HG03159 (cell line): ENCODE results near the gene CPEB1.
"Not testable (repeated sequence)": the region's sequence is repeated elsewhere in the genome, so short reads cannot be mapped to it uniquely, and the experiment has no call there.

Experiments
- ATAC-seq: cut with Tn5 transposase; IDR thresholded peaks from one replicate; pipeline ENCODE4 v1.9.1; 2021; ENCODE audit warnings: mild to moderate bottlenecking, moderate library complexity; ENCODE audit not compliant: unreplicated experiment

CPEB1 gene

GRCh38 chr15:82530606-82531379, 116.4 kb downstream of the CPEB1 start:
- ATAC-seq, result peak; percentile 86

GRCh38 chr15:82530006-82530405, 117.2 kb downstream of the CPEB1 start:
- ATAC-seq, result no peak

DNA sequence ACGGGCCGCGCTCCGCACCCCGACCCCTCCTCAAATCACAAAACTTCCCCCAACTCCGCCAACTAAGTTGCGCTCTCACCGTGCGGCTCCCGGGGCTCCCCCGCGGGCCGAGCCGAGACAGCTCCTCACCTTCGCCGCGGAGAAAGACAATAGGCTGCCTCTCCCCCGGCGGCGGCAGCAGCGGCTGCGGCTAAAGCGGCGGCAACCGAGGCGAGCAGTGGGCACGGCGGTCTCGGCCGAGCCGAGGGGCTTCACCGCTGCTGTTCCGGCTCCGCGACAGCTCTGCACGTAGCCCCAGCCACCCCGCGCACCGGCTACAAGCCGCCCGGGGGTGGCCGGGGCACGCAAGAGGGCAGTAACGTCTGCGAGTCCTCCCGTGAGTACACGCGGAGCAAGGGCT, 133.6 kb downstream of the CPEB1 start:
- ATAC-seq, result not testable (repeated sequence)

DNA sequence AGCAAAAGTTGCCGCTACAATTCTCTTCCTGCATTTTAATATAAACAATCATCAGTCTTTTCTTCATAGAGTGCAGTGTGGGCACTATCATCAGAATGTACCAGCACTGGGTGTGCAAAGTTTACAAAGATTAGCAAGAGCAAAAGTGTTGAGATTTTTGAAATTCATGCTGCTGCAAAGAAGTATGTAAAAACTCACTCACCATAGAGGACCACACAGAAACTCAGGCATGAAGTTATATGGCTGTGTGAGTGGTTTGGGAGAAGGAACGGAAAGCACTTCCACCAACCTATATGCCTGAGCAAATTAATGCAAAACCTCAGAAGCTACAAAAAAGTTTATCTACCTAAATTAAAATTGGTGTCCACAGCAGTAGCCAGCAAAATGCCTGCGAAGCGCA, 139.5 kb downstream of the CPEB1 start:
- ATAC-seq, result not testable (repeated sequence)

DNA sequence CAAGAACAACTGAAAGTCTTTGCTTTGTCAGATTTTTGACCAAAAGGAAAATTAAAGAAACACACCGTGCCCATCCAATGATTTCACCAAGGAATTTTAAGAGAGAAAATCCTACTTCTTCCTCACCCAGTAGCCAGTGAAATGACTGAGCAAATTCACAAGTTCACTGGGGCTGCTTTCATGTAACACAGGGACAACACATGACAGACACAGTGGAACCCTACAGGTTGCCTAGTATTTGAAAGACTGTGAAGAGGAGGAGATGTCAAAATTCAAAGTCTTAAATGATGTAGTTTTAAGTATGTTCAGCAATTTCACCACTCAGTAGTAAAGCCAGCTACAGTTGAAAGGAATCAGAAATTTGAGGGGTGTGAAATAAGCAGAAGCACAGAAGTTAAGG, 140.1 kb downstream of the CPEB1 start:
- ATAC-seq, result not testable (repeated sequence)

- not testable (repeated sequence) for ATAC-seq
These were observed 141.3 kb downstream of the CPEB1 start for GRCh38 chr15:82505842-82506241.

DNA sequence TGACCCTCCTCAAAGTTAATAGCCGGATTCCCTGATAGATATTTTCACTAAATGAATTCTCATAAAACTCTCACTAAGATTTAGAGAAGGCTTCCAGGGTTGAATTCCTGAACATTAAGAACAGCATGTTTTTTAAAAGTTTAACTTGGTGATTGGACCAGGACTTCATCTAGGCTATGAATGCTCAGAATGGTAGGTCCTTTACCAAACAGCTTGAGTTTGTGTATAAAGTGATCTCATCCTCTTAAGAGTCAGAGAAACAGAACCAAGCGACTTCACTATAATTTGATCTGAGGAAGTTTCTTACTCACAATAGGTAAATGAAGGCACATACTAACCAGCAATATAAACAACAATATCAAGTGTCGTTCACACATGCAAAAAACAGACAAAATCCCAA, 143.1 kb downstream of the CPEB1 start:
- ATAC-seq, result not testable (repeated sequence)

- peak; percentile 85 for ATAC-seq
These were observed 144.3 kb downstream of the CPEB1 start for GRCh38 chr15:82502700-82503339.

DNA sequence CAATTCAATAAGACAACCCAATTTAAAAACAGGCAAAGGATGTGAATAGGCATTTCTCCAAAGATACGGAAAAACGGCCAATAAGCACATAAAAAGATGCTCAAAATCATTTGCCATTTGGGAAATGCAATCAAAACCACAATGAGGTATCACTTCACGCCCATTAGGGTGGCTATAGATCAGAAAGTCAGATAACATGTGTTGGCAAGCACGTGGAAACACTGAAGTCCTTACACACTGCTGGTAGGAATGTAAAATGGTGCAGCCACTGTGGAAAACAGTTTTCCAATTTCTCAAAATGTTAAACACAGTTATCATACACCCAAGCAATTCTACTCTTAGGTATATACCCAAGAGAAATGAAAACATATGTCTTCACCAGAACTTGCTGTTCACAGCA, 146.4 kb downstream of the CPEB1 start:
- ATAC-seq, result not testable (repeated sequence)

GRCh38 chr15:82497978-82498377, 149.2 kb downstream of the CPEB1 start:
- not testable (repeated sequence) for ATAC-seq
